Measurements from ENCODE around the gene CCDC40.
"Not testable (repeated sequence)": the region's sequence is repeated elsewhere in the genome, so short reads cannot be mapped to it uniquely, and the experiment has no call there.

The CCDC40 gene, protein sequence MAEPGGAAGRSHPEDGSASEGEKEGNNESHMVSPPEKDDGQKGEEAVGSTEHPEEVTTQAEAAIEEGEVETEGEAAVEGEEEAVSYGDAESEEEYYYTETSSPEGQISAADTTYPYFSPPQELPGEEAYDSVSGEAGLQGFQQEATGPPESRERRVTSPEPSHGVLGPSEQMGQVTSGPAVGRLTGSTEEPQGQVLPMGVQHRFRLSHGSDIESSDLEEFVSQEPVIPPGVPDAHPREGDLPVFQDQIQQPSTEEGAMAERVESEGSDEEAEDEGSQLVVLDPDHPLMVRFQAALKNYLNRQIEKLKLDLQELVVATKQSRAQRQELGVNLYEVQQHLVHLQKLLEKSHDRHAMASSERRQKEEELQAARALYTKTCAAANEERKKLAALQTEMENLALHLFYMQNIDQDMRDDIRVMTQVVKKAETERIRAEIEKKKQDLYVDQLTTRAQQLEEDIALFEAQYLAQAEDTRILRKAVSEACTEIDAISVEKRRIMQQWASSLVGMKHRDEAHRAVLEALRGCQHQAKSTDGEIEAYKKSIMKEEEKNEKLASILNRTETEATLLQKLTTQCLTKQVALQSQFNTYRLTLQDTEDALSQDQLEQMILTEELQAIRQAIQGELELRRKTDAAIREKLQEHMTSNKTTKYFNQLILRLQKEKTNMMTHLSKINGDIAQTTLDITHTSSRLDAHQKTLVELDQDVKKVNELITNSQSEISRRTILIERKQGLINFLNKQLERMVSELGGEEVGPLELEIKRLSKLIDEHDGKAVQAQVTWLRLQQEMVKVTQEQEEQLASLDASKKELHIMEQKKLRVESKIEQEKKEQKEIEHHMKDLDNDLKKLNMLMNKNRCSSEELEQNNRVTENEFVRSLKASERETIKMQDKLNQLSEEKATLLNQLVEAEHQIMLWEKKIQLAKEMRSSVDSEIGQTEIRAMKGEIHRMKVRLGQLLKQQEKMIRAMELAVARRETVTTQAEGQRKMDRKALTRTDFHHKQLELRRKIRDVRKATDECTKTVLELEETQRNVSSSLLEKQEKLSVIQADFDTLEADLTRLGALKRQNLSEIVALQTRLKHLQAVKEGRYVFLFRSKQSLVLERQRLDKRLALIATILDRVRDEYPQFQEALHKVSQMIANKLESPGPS

DNA sequence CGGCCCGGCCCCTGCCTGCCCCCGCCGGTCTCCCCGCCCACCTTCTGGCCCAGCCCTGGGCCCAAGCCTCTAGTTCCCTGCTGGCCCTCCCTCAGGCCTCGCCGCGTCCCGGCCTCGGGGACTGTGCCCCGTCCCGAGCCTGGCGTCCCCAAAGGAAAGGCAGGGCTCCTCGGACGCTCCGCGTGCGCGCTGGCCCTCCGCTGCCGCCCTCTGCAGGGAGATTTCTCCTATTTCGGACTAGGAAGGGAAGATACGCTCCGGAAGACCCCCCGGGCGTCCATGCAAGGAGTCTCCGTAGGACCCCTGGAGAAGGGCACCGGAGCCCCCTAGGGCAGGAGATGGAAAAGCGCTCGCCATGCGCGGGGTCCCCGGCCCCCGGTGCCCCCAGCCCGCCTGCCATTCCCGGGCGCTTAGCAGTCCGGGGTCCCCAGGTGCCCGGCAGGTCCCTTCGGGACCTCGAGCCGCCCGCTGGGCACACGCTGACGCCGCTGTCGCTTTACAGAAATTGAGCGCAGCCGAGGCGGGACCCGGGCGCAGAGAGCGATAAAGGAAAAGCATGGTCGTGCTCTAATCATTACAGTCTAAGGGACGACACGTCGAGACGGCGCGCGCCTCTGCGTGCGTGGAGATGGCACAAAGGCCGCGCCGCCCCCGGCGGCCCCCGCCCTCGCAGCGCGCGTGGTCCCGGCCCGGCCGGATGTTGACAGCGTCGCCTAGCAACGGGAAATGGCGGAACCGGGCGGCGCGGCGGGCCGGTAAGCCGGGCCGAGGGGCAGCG is at the start of gene CCDC40:
Gene CCDC40, plus strand, starts transcription at position 706 of the 778 bp plus-strand sequence. Its CDS starts 21 bp downstream, at position 727.
- DNase-seq: peak; percentile 81

GRCh38 chr17:79987187-79987934 is 49.1 kb upstream of the CCDC40 start:
- no peak for DNase-seq

- no peak for DNase-seq
These were observed 48.6 kb upstream of the CCDC40 start for GRCh38 chr17:79987935-79988184.

DNA sequence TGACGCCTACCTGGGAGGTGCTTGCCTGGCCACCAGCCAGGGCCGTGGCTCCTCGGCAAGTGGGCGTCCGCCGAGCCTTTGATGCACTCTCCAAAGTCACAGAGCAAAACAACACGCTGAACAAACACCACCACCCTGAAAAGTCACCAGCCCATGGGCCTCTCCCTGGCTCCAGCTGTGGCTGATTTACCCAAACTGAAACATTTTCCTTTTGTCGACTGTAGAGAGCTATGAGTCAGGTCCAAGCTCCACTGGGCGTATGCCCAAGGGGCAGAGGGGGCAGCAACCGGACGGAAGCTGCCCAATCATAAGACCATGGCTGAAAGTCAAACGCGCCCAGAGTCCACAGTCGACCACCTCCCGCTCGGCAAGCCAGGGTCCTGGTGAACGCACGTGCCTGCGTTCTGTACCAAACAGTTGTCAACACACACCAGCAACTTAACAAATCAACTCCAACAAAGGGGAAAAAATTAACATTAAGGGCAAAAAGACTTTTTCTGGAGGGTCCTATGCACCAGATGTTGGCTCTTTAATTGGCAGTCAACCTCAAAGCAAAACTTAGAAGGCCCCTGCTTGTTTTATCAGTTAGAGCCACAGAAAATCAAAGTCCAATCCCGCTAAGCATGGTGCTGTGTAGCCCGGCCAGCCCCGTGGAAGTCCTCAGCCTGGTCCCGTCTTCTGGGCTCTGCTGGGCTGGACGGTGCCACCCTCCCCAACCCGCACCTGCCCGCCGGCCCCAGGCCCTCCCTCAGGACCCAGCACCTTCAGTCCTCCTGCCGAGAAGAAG is 48.1 kb upstream of the CCDC40 start:
- no peak for DNase-seq

DNA sequence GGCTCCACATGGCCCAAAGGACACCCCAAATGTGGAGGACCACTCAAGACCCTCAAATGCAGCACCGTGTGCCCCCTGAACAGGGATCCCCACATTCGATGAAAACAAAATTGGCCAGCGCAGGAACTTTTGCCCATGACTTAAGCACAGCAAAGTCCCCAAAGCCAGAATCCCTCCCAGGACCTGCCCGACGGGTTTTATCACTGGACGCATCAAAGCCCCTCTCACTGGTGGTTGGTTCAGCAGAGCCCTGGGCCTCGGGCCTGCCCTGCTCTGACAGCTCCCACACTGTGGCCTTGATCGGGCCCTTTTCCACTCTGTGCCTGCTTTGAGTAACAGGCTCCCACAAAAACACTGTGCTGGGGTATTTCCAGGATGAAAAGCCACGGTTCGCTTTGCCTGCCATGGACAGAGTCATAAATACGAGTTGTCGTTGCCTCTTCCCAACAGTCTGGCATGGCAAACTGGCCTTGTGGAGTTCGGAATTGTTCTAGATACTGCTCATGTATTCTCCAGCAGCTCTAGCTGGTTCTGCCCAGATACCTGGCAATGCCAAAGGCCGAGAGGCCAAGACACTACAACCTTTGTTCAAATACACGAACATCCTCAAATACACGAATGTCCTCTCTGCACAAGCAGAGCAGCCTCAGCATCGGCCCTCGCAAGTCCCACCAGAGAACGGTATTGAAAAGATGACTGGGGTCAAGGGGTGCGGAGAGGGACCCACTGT is 47.2 kb upstream of the CCDC40 start:
- DNase-seq: no peak

- DNase-seq: no peak
These were observed 46.3 kb upstream of the CCDC40 start for GRCh38 chr17:79990051-79990592.

- DNase-seq: no peak
These were observed 45.7 kb upstream of the CCDC40 start for GRCh38 chr17:79990704-79991103.

- peak; percentile 87 for DNase-seq
These were observed 45.1 kb upstream of the CCDC40 start for GRCh38 chr17:79991140-79991923.

DNA sequence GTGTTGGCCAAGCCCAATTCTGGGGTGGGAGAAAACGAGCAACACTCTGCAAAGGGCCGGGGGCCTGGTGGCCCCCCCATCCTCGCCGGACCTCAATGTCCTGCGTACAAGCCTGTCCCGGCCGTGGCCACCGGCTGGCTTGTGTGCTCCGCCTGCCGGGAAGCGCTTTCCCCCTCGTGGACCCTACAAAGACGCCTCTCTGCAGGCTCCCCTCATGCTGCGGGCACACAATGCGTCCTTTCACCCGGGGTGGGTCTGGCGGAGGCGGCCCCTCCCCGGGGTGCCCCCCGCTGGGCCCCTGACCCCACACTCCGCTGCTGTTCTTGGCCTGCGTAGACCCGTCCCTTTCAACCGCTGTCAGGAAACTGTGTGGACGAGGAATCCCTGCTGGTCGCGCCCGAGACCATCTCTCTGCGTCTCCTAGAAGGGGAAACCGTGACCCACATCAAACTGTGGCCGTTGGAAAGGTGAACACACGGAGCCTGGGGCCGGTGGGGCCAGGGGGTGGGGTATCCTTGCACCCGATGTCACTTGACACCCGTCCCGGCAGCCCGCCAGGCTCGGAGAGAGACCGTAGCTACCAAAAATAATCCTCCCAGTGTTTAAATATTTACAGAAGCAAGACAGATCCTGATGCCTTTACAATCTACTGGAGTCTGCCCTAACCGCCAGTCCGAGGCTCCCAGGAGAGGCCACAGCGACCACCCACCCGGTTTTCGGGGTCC is 44.4 kb upstream of the CCDC40 start:
- DNase-seq: peak; percentile 70

DNA sequence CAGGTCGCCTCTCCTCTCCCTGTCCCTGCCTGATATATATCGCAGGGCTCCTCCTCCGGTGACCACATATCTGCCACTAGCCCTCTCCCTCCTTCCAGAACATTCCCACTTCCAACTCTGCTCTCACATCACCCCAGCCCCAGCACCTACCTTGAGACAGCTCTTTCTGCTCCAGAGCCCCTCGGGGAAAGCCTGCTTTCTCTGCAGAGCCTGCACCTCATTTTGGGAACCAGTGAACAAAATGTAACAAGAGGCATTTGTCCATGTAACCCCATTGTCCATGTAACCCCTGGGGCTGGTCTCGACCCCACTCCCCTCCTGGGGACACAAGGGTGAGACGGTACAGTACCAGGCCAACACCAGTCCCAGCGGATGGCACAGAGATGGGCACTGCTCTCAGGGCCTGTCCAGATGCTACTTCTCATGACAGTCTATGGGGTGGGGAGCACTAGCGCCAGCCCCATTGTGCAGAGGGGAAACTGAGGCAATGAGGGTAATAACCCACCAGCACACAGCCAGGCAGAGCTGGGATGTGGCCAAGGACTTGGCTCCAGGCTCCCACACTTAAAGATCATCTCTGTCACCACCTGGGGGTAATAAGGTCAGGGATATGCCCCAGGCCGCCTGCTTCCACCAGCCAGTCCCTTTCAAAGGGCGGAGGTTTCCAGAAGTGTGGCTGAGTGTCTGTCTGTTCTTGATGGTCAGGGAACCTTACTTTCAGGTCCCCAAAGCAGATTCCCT is 43.6 kb upstream of the CCDC40 start:
- DNase-seq: no peak

DNA sequence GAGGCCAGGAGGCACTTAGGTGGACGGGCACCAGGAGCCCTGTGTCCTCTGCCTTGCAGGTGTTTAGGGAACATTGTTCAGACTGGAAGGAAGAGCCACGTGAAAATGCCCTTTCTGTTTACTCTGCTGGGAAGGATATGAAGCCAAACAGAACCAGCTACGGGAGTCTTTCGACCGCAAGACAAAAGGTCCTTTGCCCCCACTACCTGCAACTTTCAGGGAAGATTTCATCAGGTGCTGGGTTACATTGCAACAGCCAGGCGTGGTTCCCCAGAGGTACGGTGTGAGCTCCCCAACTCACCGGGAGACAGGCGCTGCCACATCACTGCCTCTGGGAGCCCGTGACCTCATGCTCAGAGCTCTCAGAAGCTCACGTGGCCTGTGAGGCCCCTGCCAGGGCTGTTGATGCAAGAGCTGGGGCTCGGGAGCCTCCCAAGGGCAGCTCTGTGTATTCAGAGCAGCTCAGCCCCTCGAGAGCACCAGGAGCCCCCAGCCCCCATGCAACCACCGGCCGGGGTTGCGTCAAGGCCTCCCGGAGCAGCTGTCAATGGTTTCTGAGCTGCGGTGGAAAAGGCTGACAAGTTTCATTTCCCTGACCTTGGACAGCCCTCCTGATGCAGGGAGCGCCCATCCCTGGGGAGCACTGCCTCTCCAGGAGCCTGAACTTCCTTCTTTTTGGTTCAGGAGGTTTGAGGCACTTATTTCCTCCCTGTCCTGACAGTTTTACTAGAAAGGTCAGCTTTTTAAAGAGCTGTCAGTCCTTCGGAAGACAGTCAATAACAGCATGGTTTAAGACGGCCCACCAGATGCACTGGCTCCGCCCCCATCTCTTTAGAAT is 42.8 kb upstream of the CCDC40 start:
- peak; percentile 70 for DNase-seq

- not testable (repeated sequence) for DNase-seq
These were observed 42.2 kb upstream of the CCDC40 start for GRCh38 chr17:79994228-79994569.

DNA sequence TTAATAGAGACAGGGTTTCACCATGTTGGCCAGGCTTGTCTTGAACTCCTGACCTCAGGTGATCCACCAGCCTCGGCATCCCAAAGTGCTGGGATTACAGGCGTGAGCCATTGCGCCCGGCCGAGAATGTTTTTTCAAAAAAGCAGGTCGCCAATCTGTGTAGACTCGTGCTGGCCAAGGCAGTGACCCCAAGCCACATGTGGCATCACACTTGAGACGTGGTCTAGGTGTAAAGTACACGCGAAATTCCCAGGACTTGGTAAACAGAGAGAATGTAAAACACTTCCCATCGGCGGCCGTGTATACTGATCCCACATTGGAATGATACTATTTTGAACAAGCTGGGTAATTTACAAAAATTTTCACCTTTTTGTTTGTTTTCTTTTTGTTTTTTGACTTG is 41.8 kb upstream of the CCDC40 start:
- DNase-seq: no peak

DNA sequence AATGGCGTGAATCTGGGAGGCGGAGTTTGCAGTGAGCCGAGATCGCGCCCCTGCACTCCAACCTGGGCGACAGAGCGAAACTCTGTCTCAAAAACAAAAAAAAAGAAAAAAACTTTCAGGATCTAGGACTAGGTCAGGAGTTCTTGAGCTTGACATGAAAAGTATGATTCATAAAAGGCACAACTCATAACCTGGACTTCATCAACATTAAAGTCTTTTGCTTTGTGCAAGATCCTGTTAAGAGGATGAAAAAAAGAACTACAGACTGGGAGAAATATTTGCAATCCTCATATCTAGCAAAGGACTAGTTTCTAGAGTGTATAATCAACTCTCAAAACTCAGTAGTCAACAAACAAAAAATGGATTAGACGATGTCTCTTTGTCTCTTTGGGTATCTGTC is 40.7 kb upstream of the CCDC40 start:
- no peak for DNase-seq

- DNase-seq: no peak
These were observed 40.2 kb upstream of the CCDC40 start for GRCh38 chr17:79996291-79996690.

GRCh38 chr17:79997011-79997660 is 39.3 kb upstream of the CCDC40 start:
- no peak for DNase-seq

- no peak for DNase-seq
These were observed 36.3 kb upstream of the CCDC40 start for GRCh38 chr17:80000136-80000535.
